ENCODE data around the gene HSPB3.

- TF ChIP-seq CTCF (optimal IDR thresholded peaks at IDR 0.05 in 1 of 3, IDR thresholded peaks at IDR 0.05 in 1 of 3, conservative IDR thresholded peaks at IDR 0.05 in 1 of 3; ENCODE audit: extremely low read depth in 1 of 3, insufficient read depth in 2 of 3, low read length in 3 of 3) (no peak), EZH2 (IDR thresholded peaks at IDR 0.05; ENCODE audit: low read length) (no peak)
These were observed 35.8 kb downstream of the HSPB3 start for GRCh38 chr5:54491326-54491725.

Data from keratinocyte (primary cell).